Measurements from ENCODE around the gene PITPNB.

Gene PITPNB

DNA sequence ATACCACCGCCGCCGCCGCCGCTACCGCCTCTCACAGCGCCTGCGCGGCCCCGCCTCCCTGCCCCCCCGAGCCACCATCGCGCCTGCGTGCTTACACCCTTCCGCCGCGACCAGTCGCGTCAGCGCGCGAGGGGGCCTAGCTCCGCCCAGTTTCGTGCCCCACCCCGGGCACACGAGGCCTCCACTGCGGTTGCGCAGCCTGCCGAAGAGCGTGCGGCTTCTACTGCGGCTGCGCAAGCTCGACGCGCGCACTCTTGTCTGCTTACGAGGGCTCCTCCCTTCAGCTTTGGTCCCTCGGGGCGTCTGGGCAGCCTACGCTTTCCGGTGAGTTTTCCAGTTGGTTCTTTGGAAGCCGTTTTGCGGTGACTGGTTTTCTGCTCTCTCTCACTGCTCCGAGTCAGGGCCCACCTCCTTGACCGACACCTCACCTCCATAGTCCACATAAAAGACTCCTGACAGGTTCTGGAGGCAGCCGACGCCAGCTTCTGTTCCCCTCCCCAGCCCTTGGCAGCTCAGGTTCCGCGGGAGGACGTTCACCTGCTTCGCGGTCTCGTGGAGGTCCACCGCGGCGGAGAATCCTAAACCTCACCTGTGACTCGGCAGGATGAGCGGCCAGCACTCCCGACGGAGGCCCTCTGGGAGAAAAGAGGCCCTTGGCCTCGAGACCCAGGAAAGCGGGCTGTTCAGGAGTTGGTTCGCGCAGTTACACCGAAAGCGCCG lies at the start of gene PITPNB:
PITPNB (minus strand) TSS at position 35 of the 720 bp plus-strand sequence. CDS start 65 bp downstream, outside the sequence.
- DNase-seq: peak; percentile 98

DNA sequence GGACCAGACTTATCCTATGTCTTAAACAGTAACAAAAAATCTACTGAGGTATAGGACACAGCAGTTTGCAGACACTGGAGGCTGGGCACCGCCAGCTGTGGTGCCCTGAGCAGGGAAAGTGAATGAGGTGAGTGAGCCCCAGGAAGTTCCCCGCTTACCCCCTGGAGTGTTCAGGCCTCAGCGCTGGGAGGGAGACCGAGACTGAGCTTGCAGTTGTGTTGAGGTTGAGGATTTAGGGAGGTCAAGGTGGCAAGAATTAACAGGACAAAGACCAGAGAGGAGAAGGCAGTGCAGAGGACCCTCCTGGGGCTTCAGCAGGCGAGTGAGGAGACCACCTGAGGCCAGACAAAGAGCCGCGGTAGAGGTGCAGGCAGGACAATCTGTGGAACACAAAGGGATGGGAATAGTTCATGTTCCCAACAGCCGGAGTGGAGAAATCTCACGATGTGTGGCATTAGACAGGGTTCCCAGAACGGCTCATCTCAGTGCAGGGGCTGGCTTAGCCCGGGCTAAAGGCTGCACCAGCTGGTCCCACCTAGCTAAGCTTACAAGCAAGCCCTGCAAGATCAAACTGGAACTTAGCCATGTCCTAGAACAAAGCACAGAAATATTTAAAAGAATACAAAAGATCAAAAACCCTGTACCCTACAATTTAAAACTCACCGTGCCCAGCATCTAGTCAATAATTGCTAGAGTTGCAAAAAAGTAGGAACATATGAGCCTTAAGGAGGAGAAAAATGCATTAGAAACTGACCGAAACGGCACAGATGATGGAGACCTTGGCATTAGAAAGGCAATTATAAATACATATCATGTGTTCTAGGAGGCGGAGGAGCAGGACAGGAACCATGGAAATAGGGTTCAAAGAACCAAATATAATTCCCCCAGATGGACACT lies 47.4 kb upstream of the PITPNB start:
- no peak for DNase-seq

DNA sequence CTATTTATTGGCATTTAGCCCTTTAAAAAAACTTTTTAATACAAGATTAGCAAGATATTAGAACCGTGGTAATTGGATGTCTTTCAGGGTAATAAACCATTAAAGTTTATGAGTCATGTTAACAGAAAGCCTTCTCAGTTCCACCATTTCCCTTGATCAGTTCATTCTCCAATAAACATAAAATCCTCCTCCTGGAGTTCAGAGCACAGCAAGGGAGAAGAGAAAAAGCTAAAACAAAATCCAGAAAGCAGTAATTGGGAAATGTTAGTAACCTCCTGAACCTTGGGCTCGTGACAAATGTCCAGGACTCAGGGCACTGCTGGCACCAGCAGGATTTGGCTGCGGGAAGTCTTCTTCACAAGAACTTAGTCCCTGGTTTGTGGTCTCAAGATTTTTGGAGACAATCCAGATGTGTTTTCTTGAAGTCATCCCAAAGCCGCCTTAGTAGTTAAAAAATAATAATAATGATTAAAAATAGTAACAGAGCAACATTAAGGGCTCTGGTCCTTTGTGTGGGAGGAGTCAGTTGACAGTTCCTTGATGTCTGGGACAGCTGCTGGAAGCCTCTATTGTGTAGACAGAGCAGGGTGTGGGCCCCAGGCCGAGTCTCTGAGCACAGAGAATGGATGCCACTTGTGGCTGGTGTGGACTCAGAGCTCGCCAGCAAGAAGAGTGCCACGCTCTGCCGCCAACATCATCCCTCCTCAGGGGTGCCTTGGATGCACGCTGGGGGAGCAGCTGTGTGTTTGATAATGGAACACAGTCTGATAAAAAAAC lies 43.4 kb upstream of the PITPNB start:
- DNase-seq: no peak

- no peak for DNase-seq
These were observed 42.6 kb upstream of the PITPNB start for GRCh38 chr22:27961680-27962079.

- no peak for DNase-seq
These were observed 42.1 kb upstream of the PITPNB start for GRCh38 chr22:27961182-27961581.

GRCh38 chr22:27959335-27960090 lies 40.5 kb upstream of the PITPNB start:
- DNase-seq: no peak

- no peak for DNase-seq
These were observed 33.7 kb upstream of the PITPNB start for GRCh38 chr22:27952779-27953178.

DNA sequence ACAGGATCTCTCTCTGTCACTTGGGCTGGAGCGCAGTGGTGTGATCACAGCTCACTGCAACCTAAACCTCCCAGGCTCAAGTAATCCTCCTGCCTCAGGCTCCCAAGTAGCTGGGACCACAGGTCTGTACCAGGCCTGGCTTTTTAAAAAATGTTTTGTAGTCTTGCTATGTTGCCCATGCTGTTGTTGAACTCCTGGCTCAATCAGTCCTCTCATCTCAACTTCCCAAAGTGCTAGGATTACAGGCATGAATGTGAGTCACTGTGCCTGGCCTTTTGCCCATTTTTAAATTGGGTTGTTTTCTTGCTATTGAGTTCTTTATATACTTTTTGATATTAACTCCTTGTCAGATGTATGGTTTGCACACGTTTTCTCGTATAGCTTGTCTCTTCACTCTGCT lies 33.0 kb upstream of the PITPNB start:
- DNase-seq: peak; percentile 70

DNA sequence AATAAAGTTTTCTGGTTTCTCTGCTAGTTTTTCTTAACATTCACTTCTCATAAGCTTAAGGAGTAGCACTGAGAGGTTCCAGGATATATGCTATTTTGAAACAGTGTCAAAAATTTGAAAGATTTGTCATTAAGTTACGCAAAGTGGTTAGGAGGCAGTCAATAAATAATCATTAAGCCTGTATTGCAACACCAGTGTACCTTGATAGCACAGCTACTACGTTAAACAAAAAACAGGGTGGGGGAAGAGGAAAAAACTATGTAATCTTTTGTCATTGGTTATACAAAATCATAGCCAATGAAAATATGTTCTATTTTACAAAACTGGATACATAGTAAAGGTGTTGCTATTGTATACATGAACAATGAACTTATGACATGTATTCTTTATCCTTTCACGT lies 30.4 kb upstream of the PITPNB start:
- no peak for DNase-seq

DNA sequence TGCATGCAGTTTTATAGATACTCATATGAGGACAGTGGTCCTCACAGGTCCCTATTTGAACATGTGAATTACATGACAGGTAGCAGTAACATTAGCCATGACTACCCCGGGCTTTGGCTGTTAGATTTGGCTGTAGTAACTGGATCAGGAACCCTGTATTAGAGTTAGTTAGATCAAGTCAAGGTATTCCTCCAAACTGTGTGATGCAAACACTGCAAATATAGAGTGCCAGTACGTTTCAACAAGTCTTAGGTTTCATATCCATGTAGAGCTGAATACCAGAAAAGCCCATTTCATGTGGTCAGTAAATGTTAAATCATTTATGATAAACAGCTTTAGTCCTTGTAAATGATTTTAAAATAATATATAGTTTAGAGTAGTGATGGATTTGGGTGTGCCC lies 29.5 kb upstream of the PITPNB start:
- DNase-seq: no peak

GRCh38 chr22:27947448-27947847 lies 28.4 kb upstream of the PITPNB start:
- no peak for DNase-seq

DNA sequence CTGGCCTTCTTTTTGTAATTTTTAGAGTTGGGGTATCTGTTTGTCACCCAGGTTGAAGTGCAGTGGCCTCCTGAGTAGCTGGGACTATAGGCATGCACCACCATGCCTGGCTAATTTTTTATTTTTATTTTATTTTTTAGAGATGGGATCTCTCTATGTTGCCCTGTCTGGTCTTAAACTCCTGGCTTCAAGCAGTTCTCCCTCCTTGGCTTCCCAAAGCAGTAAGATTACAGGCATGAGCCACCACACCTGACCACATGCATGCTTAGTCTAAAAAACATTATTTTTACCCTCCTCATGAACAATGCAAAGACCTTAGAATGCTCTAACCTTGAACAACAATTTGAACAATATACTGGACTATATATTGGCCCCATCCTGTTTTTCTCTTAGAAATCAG lies 22.1 kb upstream of the PITPNB start:
- no peak for DNase-seq

DNA sequence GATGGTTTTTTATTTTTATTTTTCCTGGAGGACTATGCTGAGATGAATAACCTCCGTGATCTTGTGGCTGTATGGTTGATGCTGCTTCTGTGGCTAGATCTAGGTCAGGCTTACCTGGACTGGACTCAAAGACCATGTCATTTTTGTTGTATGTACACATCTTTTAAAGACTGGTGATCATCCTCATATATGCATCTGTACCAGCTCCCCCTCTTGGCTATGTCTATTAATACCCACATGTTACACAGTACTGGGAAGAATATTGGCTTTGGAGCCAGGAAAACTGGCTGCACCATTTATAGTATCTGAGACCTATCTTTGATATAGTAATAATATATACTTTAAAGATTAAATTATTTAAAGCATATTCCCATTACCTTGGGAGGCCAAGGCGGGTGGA lies 18.4 kb upstream of the PITPNB start:
- no peak for DNase-seq

DNA sequence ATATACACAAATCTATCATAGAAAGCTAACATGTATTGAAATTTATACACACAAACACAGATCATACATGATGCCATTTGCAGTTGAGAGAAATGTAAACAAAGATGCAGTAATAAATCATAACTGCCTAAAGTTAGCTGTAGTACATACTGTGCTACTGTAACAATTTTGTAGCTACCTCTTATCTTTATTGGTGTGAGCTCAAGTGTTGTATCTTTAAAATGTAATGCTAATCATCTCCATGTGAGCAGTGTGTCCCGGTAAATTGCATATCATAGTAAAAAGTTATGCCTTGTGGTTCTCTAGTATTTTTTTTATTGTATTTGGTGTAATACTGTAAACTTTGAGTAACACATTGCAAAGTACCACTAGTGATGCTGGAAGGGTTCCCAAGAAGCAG lies 16.8 kb upstream of the PITPNB start:
- DNase-seq: no peak

GRCh38 chr22:27934069-27934468 lies 15.0 kb upstream of the PITPNB start:
- DNase-seq: no peak

GRCh38 chr22:27933186-27933983 lies 14.3 kb upstream of the PITPNB start:
- DNase-seq: no peak

GRCh38 chr22:27930331-27931060 lies 11.4 kb upstream of the PITPNB start:
- peak; percentile 72 for DNase-seq

DNA sequence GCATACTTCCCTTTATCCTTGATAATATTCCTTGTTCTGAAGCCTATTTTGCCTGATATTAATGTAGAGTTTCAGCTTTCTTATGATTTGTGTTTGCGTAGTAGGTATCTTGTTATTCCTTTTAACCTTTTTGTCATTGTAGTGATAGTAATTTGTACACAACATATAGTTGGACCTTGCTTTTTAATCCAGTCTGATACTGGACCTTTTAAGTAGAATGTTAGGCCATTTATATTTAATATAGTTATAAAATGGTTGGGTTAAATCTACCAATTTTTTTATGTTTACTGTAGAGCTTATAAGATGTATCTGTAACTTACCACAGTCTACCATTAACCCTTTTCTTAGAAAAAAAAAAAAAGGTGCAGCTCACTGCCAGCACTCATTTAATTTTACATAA lies 8.6 kb upstream of the PITPNB start:
- no peak for DNase-seq

DNA sequence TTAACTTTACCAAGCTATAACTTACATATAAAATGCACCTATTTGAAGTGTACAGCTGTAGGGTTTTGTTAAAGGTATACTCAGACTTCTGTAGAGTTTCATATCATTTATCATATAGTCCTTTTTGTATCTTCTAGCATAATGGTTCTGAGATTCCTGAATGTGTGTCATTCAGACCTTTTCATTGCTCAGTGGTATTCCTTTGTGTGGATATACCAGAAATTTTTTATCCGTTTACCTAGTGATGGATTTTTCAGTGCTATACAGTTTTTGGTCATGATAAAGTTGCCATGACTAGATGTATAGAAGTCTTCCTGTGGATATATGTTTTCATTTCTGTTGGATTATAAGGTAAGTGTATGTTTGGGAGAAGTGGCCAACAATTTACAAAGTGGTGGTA lies 6.3 kb upstream of the PITPNB start:
- no peak for DNase-seq

DNA sequence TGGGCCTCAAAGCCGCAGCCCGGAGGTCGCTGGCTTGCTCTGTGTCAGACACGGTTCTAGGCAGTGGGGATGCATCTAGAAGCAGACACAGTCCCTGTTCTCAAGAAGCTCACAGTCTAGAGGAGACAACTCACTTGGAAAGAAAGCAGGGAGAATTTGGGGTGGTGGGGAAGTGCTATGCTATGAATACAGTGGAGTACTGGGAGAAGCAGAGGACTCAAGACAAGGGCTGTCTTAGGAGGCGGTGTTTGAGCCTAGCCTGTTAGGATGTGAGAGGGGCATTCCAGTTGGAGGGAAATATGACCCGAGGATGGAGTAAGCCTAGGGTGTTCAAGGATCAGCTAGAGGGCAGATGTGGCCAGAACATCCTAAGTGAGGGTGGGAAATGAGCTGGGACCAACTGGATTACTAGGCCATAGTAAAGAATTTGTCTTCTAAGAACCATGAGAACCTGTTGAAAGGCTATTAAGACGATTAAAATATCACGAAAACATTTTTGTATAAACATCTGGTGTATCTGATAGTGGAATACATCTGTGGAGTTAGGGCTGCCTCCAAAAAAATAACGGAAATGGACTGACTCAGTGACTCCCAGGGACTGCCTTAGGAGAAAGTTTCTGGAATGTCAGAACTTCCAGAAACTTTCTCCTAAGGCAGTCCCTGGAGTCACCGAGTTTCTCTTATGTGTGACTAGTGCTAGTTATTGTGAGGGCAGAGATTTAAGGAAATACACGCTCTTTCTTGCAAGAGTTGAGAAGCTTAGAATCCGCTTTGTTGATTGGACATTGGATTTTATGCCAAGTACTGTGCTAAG lies 1.1 kb upstream of the PITPNB start:
- DNase-seq: peak; percentile 72

Measured in fibroblast of upper back skin (primary cell).